ENCODE results near the gene SRA1. TPM values are rescaled to one million over a fixed set of nuclear protein-coding genes. Genes with fewer than 3 reads are reported as not detected.
A peak's percentile ranks its signal among the peaks of the same experiment; 100 is the strongest.

The SRA1 gene
- total RNA-seq, 1 experiment from 2014 or later: 37.8 TPM

- peaks cover 19% of the 10 kb centered on the region for H3K4me1 Mint-ChIP-seq
- peak within 1 kb of the TSS; percentile 73 for H3K27ac Mint-ChIP-seq
- H3K4me3 Mint-ChIP-seq: peak within 1 kb of the TSS; percentile 88
- ATAC-seq (peak; percentile 87), DNase-seq (ENCODE audit: low spot score) (peak; percentile 90)
- H3K9me3 Mint-ChIP-seq: no peaks in the 10 kb centered on the region
- ChIA-PET POLR2A (interaction anchor here (0.9 to 4.4 kb wide), 4 partner anchors 16 to 163 kb away, joined by 3 to 29 read pairs (median 4); partner anchors contain the start of genes ANKHD1, DND1 and EIF4EBP3), CTCF (interaction anchor here (0.5 to 1.5 kb wide), 8 partner anchors 16 to 325 kb away, joined by 3 to 12 read pairs (median 4); partner anchors contain the start of genes EIF4EBP3, HARS1 and HARS2)
- H3K27me3 Mint-ChIP-seq (ENCODE audit: low read depth): peaks cover 3% of the 10 kb centered on the region; the same call in 1 of the 2 replicates
- H3K36me3 Mint-ChIP-seq: peaks cover 20% of the 10 kb centered on the region
- TF ChIP-seq STAT6 (CRISPR knock-in tag; conservative IDR thresholded peaks at IDR 0.05; ENCODE audit: low read depth): no peak
- TF ChIP-seq RORB (CRISPR knock-in tag; IDR thresholded peaks at IDR 0.05): no peak
- TF ChIP-seq TEAD1 (CRISPR knock-in tag; IDR thresholded peaks at IDR 0.05): peak; percentile 94
- TF ChIP-seq GABPB1 (CRISPR knock-in tag; IDR thresholded peaks at IDR 0.05): no peak
- TF ChIP-seq ZNF425 (CRISPR knock-in tag; conservative IDR thresholded peaks at IDR 0.05): no peak
- TF ChIP-seq ZMAT4 (CRISPR knock-in tag; IDR thresholded peaks at IDR 0.05): no peak
- TF ChIP-seq JAZF1 (CRISPR knock-in tag; IDR thresholded peaks at IDR 0.05): no peak
- no peak for TF ChIP-seq CDX4 (CRISPR knock-in tag; IDR thresholded peaks at IDR 0.05; ENCODE audit: borderline replicate concordance)
- no peak for TF ChIP-seq E2F4 (CRISPR knock-in tag; IDR thresholded peaks at IDR 0.05; ENCODE audit: borderline replicate concordance, low read depth)
- no peak for TF ChIP-seq ATF1 (CRISPR knock-in tag; IDR thresholded peaks at IDR 0.05)
- no peak for TF ChIP-seq NR3C1 (CRISPR knock-in tag; conservative IDR thresholded peaks at IDR 0.05; ENCODE audit: low read depth)
- no peak for TF ChIP-seq PRDM15 (CRISPR knock-in tag; IDR thresholded peaks at IDR 0.05)
- TF ChIP-seq ZNF121 (CRISPR knock-in tag; IDR thresholded peaks at IDR 0.05): no peak
- TF ChIP-seq ZBTB43 (CRISPR knock-in tag; IDR thresholded peaks at IDR 0.05): 0 out of 2 replicates have a peak, but pooled peaks have one; percentile 69
- TF ChIP-seq ESRRA (CRISPR knock-in tag; IDR thresholded peaks at IDR 0.05; ENCODE audit: borderline replicate concordance): peak; percentile 72; the same call in 1 of the 2 replicates
- peak; percentile 81; the same call in 1 of the 2 replicates for TF ChIP-seq AFF4 (CRISPR knock-in tag; IDR thresholded peaks at IDR 0.05; ENCODE audit: borderline replicate concordance)
- no peak for TF ChIP-seq IRF2 (CRISPR knock-in tag; IDR thresholded peaks at IDR 0.05; ENCODE audit: borderline replicate concordance, low read depth)
These were observed 7.1 kb upstream of the SRA1 start, which contains the start of the genes APBB3 and SLC35A4 for GRCh38 chr5:140564196-140565023. Gene APBB3, minus strand, starts transcription at chr5:140564598. Its CDS starts 353 bp downstream, at chr5:140564245. Gene SLC35A4, plus strand, starts transcription at chr5:140564828. Its CDS starts 2,342 bp downstream, at chr5:140567170.
